ENCODE measurements around the gene ENTREP1.
"Not testable (repeated sequence)": the region's sequence is repeated elsewhere in the genome, so short reads cannot be mapped to it uniquely, and the experiment has no call there.

The ENTREP1 gene

DNA sequence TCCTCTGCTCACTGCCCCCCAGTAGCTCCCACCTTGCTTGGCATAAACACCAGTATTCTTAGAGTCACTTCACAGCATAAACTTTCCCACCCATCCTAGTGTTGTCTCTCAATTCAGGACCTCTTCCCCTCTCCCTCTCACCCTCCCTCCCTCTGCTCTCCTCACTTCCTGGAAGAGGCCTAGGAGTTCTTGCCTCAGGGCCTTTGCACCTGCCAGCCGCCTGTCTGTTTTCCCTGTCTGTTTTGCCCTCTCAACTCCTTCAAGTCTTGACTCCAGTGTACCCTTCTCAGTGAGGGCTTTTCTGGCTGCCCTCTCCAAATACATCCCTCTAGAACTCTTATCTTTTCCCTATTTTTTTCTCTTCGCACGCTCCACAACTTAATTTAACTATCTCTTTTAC lies 86.2 kb downstream of the ENTREP1 start:
- DNase-seq (ENCODE audit: low read depth) = no peak

- no peak for DNase-seq (ENCODE audit: low read depth)
Observed at GRCh38 chr9:69411931-69412740, 87.1 kb downstream of the ENTREP1 start.

DNA sequence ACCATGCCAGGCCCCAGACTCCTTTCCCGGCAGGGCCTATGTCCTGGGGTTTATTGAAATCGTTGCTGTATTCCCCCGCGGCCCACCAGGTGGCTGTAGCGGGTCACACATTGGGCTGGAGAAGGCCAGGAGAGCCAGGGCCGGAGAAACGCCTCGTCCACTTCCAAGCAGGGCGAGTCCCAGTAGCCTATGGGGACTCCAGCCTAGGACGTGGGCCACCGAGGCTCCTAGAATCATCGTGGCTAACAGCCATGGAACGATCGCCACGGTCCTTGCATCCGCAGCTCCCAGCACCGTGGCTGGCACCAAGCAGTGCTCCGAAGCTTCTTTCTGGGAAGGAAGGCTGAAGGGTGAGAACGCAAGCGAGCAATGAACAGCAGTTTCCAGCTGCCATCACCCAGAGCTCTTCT lies 87.7 kb downstream of the ENTREP1 start:
- peak; percentile 10 for DNase-seq (ENCODE audit: low read depth)

GRCh38 chr9:69420611-69421270 lies 95.7 kb downstream of the ENTREP1 start:
- no peak for DNase-seq (ENCODE audit: low read depth)

DNA sequence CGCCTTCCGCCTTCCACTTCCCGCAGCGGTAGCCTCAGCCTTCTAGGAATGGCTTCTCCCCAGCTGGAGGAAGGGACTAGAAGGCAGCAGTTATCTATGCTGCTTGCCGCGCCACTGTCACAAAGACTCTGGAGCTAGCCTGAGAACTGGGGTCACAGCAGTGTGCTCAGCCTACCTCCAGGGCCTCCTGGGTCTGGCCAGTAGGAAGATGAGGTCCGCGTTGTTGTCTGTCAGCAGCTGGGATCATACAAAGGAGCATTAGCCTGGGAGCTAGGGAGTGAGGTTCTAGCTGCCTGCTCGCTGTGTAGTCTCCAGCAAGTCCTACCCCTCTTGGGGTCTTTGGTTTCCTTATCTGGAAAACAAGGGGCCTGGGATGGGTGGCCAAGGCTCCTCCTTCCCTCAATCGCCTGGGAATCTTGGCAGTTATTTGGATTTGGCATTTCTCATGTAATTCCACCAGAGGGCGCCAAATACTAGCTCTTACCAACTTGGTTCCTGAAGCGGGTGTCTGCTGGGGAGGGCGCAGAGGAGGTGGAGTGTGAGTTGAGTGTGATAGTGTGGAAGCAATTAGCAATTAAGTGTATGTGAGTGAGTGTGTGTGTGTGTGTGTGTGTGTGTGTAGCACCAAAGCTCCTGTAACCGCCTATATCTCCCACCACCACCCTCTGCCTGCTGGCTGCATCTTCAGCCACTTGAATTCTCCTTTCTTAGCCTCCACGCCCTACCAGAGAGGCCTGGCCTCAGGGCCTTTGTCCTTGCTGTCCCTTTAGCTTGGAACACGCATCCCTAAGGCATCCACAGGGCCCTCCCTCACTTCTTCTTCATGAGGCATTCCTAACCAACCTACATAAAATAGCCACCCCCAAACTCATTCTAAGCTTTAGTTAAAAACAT lies 97.1 kb downstream of the ENTREP1 start:
- DNase-seq (ENCODE audit: low read depth) = peak; percentile 9

DNA sequence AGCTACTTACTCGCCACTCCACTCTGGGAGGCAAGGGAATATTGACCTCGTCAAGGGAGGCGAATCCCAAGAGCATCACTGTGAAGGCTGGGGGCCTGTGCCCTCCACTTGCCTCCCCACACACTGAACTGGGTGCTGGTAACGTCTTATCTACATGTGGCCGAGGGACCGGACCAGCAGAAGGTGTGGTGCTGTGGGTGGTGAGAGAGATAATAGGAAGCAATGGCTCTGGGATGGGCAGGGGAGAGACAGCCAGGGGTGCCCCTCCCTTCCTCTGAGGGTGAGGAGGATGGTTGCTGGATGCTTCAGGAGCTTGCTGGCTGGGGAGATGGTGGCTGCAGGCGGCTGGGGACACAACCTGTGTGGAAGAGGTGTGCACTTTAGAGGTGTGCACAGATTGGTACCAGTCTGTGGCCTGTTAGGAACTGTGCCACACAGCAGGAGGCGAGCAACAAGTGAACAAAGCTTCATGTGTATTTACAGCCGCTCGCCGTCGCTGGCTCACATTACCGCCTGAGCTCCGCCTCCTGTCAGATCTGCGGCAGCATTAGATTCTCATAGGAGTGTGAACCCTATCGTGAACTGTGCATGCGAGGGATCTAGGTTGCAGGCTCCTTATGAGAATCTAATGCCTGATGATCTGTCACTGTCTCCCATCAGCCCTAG lies 100.3 kb downstream of the ENTREP1 start:
- DNase-seq (ENCODE audit: low read depth) = no peak

DNA sequence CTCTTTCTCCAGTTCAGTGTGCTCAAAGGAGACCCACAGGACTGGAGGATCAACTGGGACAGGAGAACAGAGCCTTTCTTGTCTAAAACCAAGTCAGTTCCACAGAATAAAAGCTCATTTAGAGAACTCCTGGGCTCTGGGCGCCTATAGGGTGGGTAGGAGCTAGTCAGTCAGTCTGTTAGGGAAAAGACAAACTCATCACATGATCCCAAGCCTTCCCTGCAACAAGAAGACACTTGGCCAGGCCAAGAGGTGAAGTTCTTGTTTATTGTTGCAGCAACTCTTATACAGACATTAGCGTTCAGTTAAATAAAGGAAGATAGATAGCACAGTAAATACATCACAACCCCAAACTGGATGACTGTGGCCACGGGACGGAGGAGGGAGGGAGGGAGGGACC lies 102.3 kb downstream of the ENTREP1 start:
- no peak for DNase-seq (ENCODE audit: low read depth)

DNA sequence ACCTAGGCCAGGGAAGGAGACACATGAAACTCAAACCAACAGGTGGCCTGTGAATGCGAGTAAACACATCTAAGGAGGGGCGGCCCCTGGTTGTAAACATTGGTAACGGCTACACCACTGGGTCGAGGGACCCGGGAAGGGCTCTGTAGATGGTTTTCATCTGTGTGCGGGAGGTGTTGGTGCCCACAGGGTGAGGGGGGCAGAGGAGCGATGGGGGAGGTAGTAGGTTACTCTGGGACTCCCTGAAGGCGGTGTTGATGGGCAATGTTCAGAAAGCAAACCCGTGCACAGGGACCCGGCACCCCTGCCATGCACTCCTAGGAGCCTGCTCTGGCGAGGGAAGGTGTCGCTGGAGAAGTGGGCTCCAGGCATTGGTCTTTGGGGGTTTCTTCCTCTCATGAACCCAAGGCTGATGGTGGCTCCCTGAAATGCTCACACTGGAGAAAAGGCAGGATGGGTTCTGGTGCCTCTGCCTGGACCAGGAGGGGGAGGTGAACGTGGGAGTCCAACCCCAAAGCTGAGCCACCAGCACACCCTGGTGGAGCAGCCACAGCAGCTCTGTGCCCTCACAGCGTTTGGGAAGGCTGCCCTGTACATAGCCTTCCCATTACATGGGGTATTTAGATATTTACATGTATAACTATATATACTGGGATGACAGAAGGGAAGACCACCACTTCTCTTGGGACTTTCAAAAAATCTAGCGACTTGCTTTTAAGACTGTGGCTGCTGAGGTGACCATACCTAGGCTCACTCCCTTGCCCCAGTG lies 103.2 kb downstream of the ENTREP1 start:
- DNase-seq (ENCODE audit: low read depth) = no peak

GRCh38 chr9:69429281-69429680 lies 104.3 kb downstream of the ENTREP1 start:
- DNase-seq (ENCODE audit: low read depth) = no peak

GRCh38 chr9:69430206-69430605 lies 105.2 kb downstream of the ENTREP1 start:
- no peak for DNase-seq (ENCODE audit: low read depth)

- no peak for DNase-seq (ENCODE audit: low read depth)
Observed at GRCh38 chr9:69431203-69431602, 106.2 kb downstream of the ENTREP1 start.

- DNase-seq (ENCODE audit: low read depth) = no peak
Observed at GRCh38 chr9:69431777-69432176, 106.8 kb downstream of the ENTREP1 start.

DNA sequence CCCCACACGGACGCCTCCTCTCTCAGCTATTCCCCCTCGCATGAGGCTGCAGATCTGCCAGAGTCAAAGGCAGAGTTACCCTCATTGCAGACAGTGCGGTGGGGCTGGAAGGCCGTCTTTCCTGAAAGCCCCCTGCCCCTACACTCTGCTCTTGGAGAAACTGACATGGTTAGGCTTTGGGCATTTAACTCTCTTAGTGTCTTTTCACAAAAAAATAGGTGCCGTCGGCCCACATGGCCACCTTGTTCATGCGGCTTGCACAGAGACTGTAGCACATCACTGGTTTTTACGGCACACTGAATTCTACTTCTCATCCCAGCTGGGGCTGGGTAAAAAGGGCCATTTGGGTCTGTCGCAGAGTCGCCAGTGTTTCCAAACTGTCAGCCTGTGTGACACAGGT lies 107.6 kb downstream of the ENTREP1 start:
- no peak for DNase-seq (ENCODE audit: low read depth)

- DNase-seq (ENCODE audit: low read depth) = no peak
Observed at GRCh38 chr9:69433392-69433791, 108.4 kb downstream of the ENTREP1 start.

GRCh38 chr9:69433968-69434367 lies 109.0 kb downstream of the ENTREP1 start:
- no peak for DNase-seq (ENCODE audit: low read depth)

- DNase-seq (ENCODE audit: low read depth) = not testable (repeated sequence)
Observed at GRCh38 chr9:69439654-69440053, 114.6 kb downstream of the ENTREP1 start.

- DNase-seq (ENCODE audit: low read depth) = not testable (repeated sequence)
Observed at GRCh38 chr9:69440254-69440955, 115.4 kb downstream of the ENTREP1 start.
